ENCODE data around the gene GABRG2.

GABRG2 gene

DNA sequence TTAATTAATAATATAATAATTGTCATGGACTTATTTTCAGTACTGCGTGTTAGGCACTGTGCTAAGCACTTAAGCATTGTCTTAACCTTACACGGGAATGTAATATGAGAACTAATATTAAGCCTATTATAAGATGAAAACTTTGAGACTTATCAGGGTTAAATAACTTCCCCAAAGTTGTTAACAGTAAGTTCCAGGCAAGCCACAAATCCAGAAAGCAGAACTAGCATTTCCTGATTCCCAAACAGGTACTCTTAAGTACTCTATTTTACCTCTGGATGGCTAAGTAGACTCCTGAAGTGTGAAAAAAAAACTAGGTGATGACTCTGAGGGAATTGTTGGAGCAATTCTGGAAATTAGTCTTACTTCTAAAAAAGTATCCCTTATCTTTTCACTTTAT lies 23.8 kb downstream of the GABRG2 start:
- no peaks in the 10 kb centered on the region for H3K27me3 ChIP-seq
- DNase-seq: no peak
- H3K27ac ChIP-seq: no peak overlapping the region
- intact Hi-C loops (cut with DNase I; ENCODE audit: low total_unique reads): no loop called here
- no peaks in the 10 kb centered on the region for H3K9me3 ChIP-seq
- TF ChIP-seq, protein P1, sequence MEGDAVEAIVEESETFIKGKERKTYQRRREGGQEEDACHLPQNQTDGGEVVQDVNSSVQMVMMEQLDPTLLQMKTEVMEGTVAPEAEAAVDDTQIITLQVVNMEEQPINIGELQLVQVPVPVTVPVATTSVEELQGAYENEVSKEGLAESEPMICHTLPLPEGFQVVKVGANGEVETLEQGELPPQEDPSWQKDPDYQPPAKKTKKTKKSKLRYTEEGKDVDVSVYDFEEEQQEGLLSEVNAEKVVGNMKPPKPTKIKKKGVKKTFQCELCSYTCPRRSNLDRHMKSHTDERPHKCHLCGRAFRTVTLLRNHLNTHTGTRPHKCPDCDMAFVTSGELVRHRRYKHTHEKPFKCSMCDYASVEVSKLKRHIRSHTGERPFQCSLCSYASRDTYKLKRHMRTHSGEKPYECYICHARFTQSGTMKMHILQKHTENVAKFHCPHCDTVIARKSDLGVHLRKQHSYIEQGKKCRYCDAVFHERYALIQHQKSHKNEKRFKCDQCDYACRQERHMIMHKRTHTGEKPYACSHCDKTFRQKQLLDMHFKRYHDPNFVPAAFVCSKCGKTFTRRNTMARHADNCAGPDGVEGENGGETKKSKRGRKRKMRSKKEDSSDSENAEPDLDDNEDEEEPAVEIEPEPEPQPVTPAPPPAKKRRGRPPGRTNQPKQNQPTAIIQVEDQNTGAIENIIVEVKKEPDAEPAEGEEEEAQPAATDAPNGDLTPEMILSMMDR (IDR thresholded peaks at IDR 0.05): no peak
- H3K4me3 ChIP-seq: no peak overlapping the region
- H3K4me1 ChIP-seq: no peaks in the 10 kb centered on the region
- no peaks in the 10 kb centered on the region for H3K36me3 ChIP-seq

DNA sequence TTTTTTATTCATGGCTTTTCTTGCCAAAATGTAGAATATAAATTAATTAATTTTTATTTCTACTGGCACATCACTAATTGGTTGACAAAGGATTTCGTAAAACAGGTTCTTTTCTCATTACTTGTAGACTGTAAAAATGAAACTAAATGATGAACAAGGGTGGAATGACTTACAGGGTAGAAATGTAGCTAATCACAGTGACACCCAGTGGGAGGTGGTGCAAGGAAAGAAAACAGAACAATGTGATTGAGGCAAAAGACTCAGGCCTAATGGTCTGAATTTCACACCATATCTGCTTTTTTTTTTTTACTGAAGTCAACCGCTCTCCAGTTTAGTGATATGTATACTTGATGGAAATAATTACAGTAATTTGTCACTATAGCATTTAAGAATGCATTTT lies 28.9 kb downstream of the GABRG2 start:
- Histone ChIP-seq H3K9me3 (no peaks in the 10 kb centered on the region), H3K27me3 (no peaks in the 10 kb centered on the region), H3K27ac (no peak overlapping the region), H3K4me3 (no peak overlapping the region), H3K4me1 (no peaks in the 10 kb centered on the region), H3K36me3 (no peaks in the 10 kb centered on the region)
- no peak for DNase-seq
- intact Hi-C loops (cut with DNase I; ENCODE audit: low total_unique reads): no loop called here
- TF ChIP-seq, protein P1 (IDR thresholded peaks at IDR 0.05): no peak

DNA sequence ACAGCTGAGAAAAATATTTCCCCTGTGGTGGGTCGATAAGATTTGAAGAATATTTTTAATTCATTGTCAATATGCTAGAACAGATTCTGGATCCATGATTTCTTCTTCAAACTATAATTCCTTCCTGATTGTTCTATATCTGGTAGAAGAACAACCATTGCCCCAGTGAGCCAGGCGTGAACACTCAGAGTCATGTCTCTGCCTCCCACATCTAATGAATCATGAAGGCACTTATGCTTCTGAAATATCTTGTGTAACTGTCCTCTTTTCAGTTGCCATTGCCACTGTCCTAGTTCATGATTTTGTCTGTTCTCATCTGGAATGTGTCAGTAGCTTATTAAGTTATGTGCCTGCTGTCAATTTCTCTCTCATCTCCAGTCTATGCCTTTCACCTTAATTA lies 40.0 kb downstream of the GABRG2 start:
- H3K27ac ChIP-seq: no peak overlapping the region

DNA sequence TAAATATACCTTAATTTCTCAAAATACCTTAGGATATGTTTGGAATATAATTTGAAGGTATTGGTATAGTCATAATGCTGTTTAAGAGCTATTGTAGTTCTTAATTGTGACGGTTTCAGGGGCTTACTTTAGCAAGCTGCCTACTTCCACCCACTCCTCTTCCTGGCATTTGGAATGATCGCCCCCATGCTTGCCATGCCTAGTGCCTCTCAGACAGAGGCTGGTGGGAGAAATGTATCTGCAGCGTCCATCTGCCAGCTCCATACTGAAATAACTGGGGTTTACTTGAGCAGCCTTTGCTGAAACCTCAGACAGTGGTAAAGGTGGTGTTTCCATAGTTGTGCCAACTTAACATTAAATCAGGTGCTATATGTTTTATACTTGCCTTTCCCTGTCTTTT lies 52.2 kb downstream of the GABRG2 start:
- TF ChIP-seq, protein P1 (IDR thresholded peaks at IDR 0.05): no peak
- intact Hi-C loops (cut with DNase I; ENCODE audit: low total_unique reads): no loop called here
- H3K4me3 ChIP-seq: no peak overlapping the region
- no peak overlapping the region for H3K27ac ChIP-seq
- H3K9me3 ChIP-seq: no peaks in the 10 kb centered on the region
- no peaks in the 10 kb centered on the region for H3K36me3 ChIP-seq
- no peak for DNase-seq
- H3K27me3 ChIP-seq: no peaks in the 10 kb centered on the region
- H3K4me1 ChIP-seq: no peaks in the 10 kb centered on the region

More for the DNA sequence above, 40.0 kb downstream of the GABRG2 start:
- TF ChIP-seq, protein P1 (IDR thresholded peaks at IDR 0.05): no peak
- H3K36me3 ChIP-seq: no peaks in the 10 kb centered on the region
- DNase-seq: no peak
- H3K27me3 ChIP-seq: no peaks in the 10 kb centered on the region
- no peak overlapping the region for H3K4me3 ChIP-seq
- H3K9me3 ChIP-seq: no peaks in the 10 kb centered on the region
- intact Hi-C loops (cut with DNase I; ENCODE audit: low total_unique reads): no loop called here
- H3K4me1 ChIP-seq: no peaks in the 10 kb centered on the region

DNA sequence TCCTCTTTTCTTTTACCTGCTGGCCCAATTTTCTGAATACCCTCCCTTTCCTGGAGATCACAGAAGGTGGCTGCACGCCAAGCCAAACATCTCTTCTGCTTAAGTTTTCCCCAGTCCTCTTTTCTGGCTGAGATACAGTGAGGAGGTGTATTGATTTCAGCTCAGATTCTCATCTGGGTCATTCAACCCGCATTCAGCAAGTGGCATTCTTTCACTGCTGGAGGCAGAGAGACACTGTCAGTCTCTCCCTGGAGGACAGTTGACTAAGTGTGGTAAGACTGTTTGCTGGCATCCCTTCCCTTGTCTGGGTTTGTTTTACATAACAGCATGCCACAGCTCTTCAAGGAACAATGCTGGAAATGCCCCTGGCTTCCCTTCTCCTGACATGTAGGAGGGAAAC lies 60.5 kb downstream of the GABRG2 start:
- TF ChIP-seq, protein P1 (IDR thresholded peaks at IDR 0.05): no peak
- intact Hi-C loops (cut with DNase I; ENCODE audit: low total_unique reads): no loop called here
- H3K9me3 ChIP-seq: no peaks in the 10 kb centered on the region
- no peaks in the 10 kb centered on the region for H3K27me3 ChIP-seq
- H3K4me3 ChIP-seq: no peak overlapping the region
- H3K27ac ChIP-seq: no peak overlapping the region
- no peaks in the 10 kb centered on the region for H3K36me3 ChIP-seq
- DNase-seq: no peak
- H3K4me1 ChIP-seq: no peaks in the 10 kb centered on the region

DNA sequence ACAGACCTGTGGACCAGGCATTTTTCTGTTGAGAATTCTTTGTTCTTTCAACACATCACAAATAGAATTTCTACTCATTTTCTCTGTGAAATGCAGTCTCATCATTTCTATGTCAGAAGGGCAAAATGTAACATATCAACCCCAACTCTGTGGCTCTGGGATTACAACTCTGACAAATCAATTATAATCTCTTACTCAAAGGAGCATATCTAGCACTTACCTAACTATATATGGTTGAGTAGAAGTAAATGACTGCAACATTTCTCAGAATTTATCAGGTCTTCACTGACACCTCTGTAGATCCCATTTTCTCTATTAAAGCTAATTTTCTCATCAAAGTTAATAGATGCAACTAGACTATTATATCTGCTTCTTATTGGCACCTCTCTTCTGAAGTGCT lies 64.8 kb downstream of the GABRG2 start:
- H3K27ac ChIP-seq: no peak overlapping the region

More for the DNA sequence above, 64.8 kb downstream of the GABRG2 start:
- Histone ChIP-seq H3K9me3 (no peaks in the 10 kb centered on the region), H3K36me3 (no peaks in the 10 kb centered on the region), H3K27me3 (no peaks in the 10 kb centered on the region), H3K4me3 (no peak overlapping the region), H3K4me1 (no peaks in the 10 kb centered on the region)
- no peak for DNase-seq
- intact Hi-C loops (cut with DNase I; ENCODE audit: low total_unique reads): no loop called here
- TF ChIP-seq, protein P1 (IDR thresholded peaks at IDR 0.05): no peak
